ENCODE data around the gene ETV3L.
A peak's percentile ranks its signal among the peaks of the same experiment; 100 is the strongest.

Gene ETV3L

DNA sequence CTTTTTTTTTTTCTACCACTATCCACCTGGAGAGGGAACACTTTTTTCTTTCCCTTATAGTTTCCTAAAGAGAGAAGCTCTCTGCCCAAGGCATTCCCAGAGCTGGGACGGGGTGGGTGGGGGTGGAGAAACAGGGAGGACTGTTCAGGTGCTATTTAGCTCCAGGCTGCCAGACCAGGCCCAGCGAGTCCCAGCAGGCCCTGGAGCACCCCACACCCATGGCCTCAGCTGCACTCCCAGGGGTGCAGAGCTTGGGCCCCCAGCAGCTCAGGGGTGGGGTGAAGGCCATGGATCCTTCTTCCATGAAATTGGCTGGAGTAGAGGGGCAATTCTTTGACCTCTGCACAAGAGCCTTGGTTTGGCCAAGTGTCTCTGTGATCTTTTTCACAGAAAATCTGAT, 4.1 kb downstream of the ETV3L start:
- ChIA-PET POLR2A (ENCODE audit: low non-redundant PET) (interaction anchor here (0.5 kb wide), 1 partner anchor 19 kb away, joined by 3 read pairs; no protein-coding TSS in a partner anchor), CTCF (interaction anchor here (0.7 to 1.3 kb wide), 3 partner anchors 57 to 72 kb away, joined by 3 to 6 read pairs (median 5); no protein-coding TSS in a partner anchor)
- TF ChIP-seq, protein P1, sequence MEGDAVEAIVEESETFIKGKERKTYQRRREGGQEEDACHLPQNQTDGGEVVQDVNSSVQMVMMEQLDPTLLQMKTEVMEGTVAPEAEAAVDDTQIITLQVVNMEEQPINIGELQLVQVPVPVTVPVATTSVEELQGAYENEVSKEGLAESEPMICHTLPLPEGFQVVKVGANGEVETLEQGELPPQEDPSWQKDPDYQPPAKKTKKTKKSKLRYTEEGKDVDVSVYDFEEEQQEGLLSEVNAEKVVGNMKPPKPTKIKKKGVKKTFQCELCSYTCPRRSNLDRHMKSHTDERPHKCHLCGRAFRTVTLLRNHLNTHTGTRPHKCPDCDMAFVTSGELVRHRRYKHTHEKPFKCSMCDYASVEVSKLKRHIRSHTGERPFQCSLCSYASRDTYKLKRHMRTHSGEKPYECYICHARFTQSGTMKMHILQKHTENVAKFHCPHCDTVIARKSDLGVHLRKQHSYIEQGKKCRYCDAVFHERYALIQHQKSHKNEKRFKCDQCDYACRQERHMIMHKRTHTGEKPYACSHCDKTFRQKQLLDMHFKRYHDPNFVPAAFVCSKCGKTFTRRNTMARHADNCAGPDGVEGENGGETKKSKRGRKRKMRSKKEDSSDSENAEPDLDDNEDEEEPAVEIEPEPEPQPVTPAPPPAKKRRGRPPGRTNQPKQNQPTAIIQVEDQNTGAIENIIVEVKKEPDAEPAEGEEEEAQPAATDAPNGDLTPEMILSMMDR (conservative IDR thresholded peaks at IDR 0.05; ENCODE audit: low read depth) = no peak
- DNase-seq (ENCODE audit: low spot score) = peak; percentile 21
- H3K27ac ChIP-seq = no peak overlapping the region

DNA sequence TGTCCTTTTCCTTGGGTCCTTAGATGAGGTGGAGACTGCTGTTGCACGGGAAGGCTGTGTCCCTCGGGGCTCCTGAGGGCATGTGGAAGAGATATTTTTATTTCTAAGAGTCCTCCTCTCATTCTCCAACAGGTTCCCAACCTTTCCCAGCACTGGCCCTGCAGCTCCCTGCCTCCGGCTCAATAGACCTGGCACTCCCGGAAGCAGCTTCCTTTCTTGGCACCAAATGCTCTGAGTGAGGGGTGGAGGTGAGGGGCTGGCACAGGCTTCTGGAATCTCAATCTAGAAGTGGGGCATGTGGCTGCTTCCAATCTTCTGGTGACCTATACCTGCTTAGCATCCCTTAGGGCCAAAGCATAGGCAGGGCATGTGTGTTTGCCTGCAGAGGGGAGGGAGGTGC, 4.5 kb downstream of the ETV3L start:
- no peak overlapping the region for H3K27ac ChIP-seq
- DNase-seq (ENCODE audit: low spot score) = no peak
- ChIA-PET POLR2A (ENCODE audit: low non-redundant PET) (interaction anchor here (0.5 kb wide), 1 partner anchor 19 kb away, joined by 3 read pairs; no protein-coding TSS in a partner anchor), CTCF (interaction anchor here (0.7 to 1.3 kb wide), 3 partner anchors 58 to 72 kb away, joined by 3 to 6 read pairs (median 5); no protein-coding TSS in a partner anchor)
- TF ChIP-seq, protein P1 (conservative IDR thresholded peaks at IDR 0.05; ENCODE audit: low read depth) = no peak

DNA sequence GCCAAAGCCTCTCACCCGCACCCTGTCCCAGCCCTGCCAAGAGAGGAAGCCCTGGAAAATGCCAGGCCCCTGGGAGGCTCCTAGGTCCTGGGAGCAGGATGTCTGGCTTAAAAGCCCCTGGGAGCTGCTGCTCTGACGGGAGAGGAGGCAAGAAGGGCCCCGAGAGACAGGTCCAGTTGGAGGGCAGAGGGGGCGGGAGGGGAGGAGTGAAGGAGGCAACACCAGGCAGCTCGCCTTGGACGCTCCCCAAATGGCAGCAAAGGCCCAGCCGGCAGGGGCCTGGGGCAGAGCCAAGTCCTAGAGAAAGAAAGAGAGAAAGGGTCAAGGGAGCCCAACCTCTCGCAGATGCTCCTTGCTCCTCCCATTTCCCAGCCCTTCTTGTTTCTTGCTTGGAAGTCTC, 6.8 kb downstream of the ETV3L start:
- TF ChIP-seq, protein P1 (conservative IDR thresholded peaks at IDR 0.05; ENCODE audit: low read depth) = no peak
- H3K27ac ChIP-seq = no peak overlapping the region
- POLR2A ChIA-PET (ENCODE audit: low non-redundant PET) = no interaction called here
- no peak for DNase-seq (ENCODE audit: low spot score)
- CTCF ChIA-PET = no interaction called here

DNA sequence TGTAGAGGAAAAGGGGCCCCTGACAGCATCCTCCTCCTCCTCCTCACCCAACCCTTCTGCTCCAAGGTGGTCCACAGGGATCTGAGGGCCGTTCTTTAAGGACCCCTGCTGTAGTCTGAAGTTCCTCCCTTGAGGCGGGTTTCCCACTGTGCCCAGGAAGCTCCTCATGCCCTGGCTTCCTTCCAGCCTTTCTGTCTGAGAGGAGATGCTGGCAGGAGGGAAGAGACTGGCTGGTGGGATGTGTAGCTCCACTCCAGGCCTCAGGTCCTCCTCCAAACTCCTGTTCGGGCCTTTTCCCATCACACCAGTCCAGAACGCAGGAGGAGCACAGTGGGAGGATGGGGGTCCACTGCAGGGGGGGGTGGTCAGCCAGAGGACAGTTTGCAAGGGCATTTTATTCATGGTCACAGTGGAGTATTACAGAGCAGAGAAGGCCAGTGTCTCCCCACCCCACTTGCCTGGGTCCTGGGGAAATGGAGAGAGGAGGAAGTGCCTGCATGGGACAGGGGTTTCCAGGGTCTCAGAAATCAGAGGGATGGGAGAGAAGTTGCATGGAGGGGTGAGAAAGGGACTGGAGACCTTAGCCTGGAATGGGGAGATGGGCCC, 7.8 kb downstream of the ETV3L start:
- DNase-seq (ENCODE audit: low spot score) = no peak
- H3K27ac ChIP-seq = no peak overlapping the region
- TF ChIP-seq, protein P1 (conservative IDR thresholded peaks at IDR 0.05; ENCODE audit: low read depth) = no peak
- POLR2A ChIA-PET (ENCODE audit: low non-redundant PET) = no interaction called here
- CTCF ChIA-PET = interaction anchor here (1.2 to 3.2 kb wide), 2 partner anchors 64 to 75 kb away, joined by 3 to 154 read pairs; no protein-coding TSS in a partner anchor

DNA sequence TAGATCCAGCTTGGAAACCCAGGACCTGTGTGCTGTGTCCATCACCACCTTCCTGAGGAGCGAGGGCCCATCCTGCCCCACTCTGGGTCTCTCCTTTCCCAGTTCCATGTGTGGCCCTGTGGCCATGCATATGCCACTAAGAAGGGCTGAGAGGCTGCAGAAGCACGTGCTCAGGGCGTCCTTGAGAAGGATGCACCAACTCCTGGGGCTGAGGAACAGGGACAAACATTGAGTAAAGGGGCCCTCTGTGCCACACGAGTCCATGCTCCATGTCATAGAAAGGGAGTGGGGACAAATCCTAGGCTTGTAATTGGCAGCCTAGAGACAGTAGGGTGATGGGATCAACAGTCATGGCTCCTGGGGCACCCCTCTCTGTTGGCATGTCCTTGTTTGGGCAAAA, 8.4 kb downstream of the ETV3L start:
- POLR2A ChIA-PET (ENCODE audit: low non-redundant PET) = no interaction called here

DNA sequence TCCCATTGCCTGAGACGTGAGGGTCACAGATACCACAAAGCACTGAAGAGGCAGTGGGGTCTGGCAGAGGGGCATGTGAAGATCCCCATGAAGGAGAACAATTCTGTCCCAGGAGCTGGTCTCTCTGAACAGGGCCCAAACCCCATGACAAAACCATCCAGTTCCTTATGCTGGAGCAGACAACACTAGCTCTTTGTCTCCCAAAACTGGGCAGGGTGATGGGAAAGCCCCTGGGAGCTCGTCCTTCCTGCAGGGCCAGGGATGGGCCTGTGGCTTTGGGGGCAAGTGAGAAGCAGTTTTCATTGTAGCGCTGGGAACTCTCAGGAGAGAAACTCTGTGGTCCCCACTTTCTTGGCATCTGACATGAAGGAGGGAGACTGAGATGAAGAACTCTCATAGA, 8.8 kb downstream of the ETV3L start:
- ChIA-PET POLR2A (ENCODE audit: low non-redundant PET) (interaction anchor here (1.0 kb wide), 1 partner anchor 14 kb away, joined by 4 read pairs; no protein-coding TSS in a partner anchor), CTCF (interaction anchor here (0.7 to 3.2 kb wide), 11 partner anchors 9 to 180 kb away, joined by 3 to 154 read pairs (median 5); partner anchors contain the start of gene ETV3L)
- no peak overlapping the region for H3K27ac ChIP-seq
- TF ChIP-seq, protein P1 (conservative IDR thresholded peaks at IDR 0.05; ENCODE audit: low read depth) = no peak
- no peak for DNase-seq (ENCODE audit: low spot score)

More for the DNA sequence above, 8.4 kb downstream of the ETV3L start:
- TF ChIP-seq, protein P1 (conservative IDR thresholded peaks at IDR 0.05; ENCODE audit: low read depth) = no peak
- CTCF ChIA-PET = interaction anchor here (0.7 to 3.2 kb wide), 7 partner anchors 8 to 181 kb away, joined by 3 to 154 read pairs (median 4); partner anchors contain the start of gene ETV3L
- no peak for DNase-seq (ENCODE audit: low spot score)
- no peak overlapping the region for H3K27ac ChIP-seq

Data from RWPE1 (cell line).